GM19035 (cell line): ENCODE results near the gene GLOD4.
A peak's percentile ranks its signal among the peaks of the same experiment; 100 is the strongest.
"Not testable (repeated sequence)": the region's sequence is repeated elsewhere in the genome, so short reads cannot be mapped to it uniquely, and the experiment has no call there.

Source experiments
- ATAC-seq: cut with Tn5 transposase; IDR thresholded peaks from one replicate; pipeline ENCODE4 v1.9.1; 2021; ENCODE audit not compliant: unreplicated experiment

Gene GLOD4

GRCh38 chr17:781805-782731, at the start of gene GLOD4, which contains the start of gene MRM3:
Gene GLOD4 (minus strand): TSS chr17:782280. CDS start chr17:782255, 25 bp downstream.
Gene MRM3 (plus strand): TSS chr17:782353. CDS start chr17:782379, 26 bp downstream.
- peak; percentile 89 for ATAC-seq

- no peak for ATAC-seq
Observed at GRCh38 chr17:830950-831349, 48.9 kb upstream of the GLOD4 start.

GRCh38 chr17:830381-830780, 48.3 kb upstream of the GLOD4 start:
- no peak for ATAC-seq

GRCh38 chr17:829614-830013, 47.5 kb upstream of the GLOD4 start:
- ATAC-seq: not testable (repeated sequence)

- ATAC-seq: no peak
Observed at GRCh38 chr17:828761-829160, 46.7 kb upstream of the GLOD4 start.

- no peak for ATAC-seq
Observed at GRCh38 chr17:826778-827177, 44.7 kb upstream of the GLOD4 start.

- ATAC-seq: no peak
Observed at GRCh38 chr17:825216-825615, 43.1 kb upstream of the GLOD4 start.

- no peak for ATAC-seq
Observed at GRCh38 chr17:824378-824777, 42.3 kb upstream of the GLOD4 start.

GRCh38 chr17:823501-823902, 41.4 kb upstream of the GLOD4 start:
- no peak for ATAC-seq

GRCh38 chr17:819251-819650, 37.2 kb upstream of the GLOD4 start:
- ATAC-seq: no peak

GRCh38 chr17:814371-814770, 32.3 kb upstream of the GLOD4 start:
- no peak for ATAC-seq

GRCh38 chr17:812638-813204, 30.6 kb upstream of the GLOD4 start:
- ATAC-seq: no peak

- no peak for ATAC-seq
Observed at GRCh38 chr17:811051-811784, 29.1 kb upstream of the GLOD4 start.

- no peak for ATAC-seq
Observed at GRCh38 chr17:807523-808294, 25.6 kb upstream of the GLOD4 start.

- ATAC-seq: no peak
Observed at GRCh38 chr17:806781-807522, 24.9 kb upstream of the GLOD4 start.

- ATAC-seq: no peak
Observed at GRCh38 chr17:806346-806745, 24.3 kb upstream of the GLOD4 start.

GRCh38 chr17:805886-806285, 23.8 kb upstream of the GLOD4 start:
- ATAC-seq: not testable (repeated sequence)

GRCh38 chr17:804541-805435, 22.7 kb upstream of the GLOD4 start:
- no peak for ATAC-seq
